ENCODE data around the gene SPTBN5. TPM values are rescaled to one million over a fixed set of nuclear protein-coding genes. Genes with fewer than 3 reads are reported as not detected.
A peak's percentile ranks its signal among the peaks of the same experiment; 100 is the strongest.

SPTBN5 gene
- total and polyA plus RNA-seq, 2 experiments from 2014 or later: 0.57 to 1.1 TPM

- H3K27me3 Mint-ChIP-seq (ENCODE audit: insufficient read depth, low read depth, poor library complexity): peaks cover 7% of the 10 kb centered on the region
- H3K36me3 Mint-ChIP-seq (ENCODE audit: low read depth): no peaks in the 10 kb centered on the region
- no peaks in the 10 kb centered on the region for H3K27me3 ChIP-seq (ENCODE audit: insufficient read depth)
- no peak for TF ChIP-seq CREB1 (CRISPR knock-in tag; IDR thresholded peaks at IDR 0.05; ENCODE audit: low read depth)
- no peak for TF ChIP-seq NANOG (IDR thresholded peaks at IDR 0.05; ENCODE audit: borderline replicate concordance)
- no peak for TF ChIP-seq JUNB (IDR thresholded peaks at IDR 0.05; ENCODE audit: unreplicated experiment)
- TF ChIP-seq STAT1 (IDR thresholded peaks at IDR 0.05; ENCODE audit: unreplicated experiment): no peak
- TF ChIP-seq CTCF (conservative IDR thresholded peaks at IDR 0.05; ENCODE audit: low read depth in 2 of 2): no peak
- no peak for TF ChIP-seq ZNF462 (CRISPR knock-in tag; IDR thresholded peaks at IDR 0.05)
- TF ChIP-seq ZNF331 (CRISPR knock-in tag; IDR thresholded peaks at IDR 0.05; ENCODE audit: low read depth): no peak
- no peaks in the 10 kb centered on the region for H3K36me3 ChIP-seq (ENCODE audit: insufficient read depth)
- H3F3A ChIP-seq (replicated peaks; ENCODE audit: low read depth): no peaks in the 10 kb centered on the region
- H3K79me2 ChIP-seq (replicated peaks; ENCODE audit: insufficient read depth): no peaks in the 10 kb centered on the region
- no peaks in the 10 kb centered on the region for H3K4me1 ChIP-seq (ENCODE audit: insufficient read depth)
- H3K9me3 Mint-ChIP-seq: no peaks in the 10 kb centered on the region
- H2AFZ ChIP-seq: no peak overlapping the region
- H4K20me1 ChIP-seq (replicated peaks; ENCODE audit: insufficient read depth): no peaks in the 10 kb centered on the region
- no peak for DNase-seq (ENCODE audit: low spot score)
- H3K27ac ChIP-seq (ENCODE audit: low read depth): no peak overlapping the region
- H3K4me2 ChIP-seq: no peak overlapping the region
- H3K27ac Mint-ChIP-seq: no peak overlapping the region
- H3K4me1 Mint-ChIP-seq: no peaks in the 10 kb centered on the region; the same call in 2 of the 3 replicates
- no peak overlapping the region for H3K4me3 ChIP-seq
- no peak overlapping the region for H3K4me3 Mint-ChIP-seq
- ATAC-seq: peak; percentile 6; the same call in 1 of the 3 replicates
- no peaks in the 10 kb centered on the region for H3K9me2 ChIP-seq (ENCODE audit: insufficient read depth)
Observed at GRCh38 chr15:41891226-41891625, 2.6 kb downstream of the SPTBN5 start.
